Neural progenitor cell (in vitro differentiated cells): Measurements from ENCODE around the gene CTNNBL1.
"Not testable (repeated sequence)": the region's sequence is repeated elsewhere in the genome, so short reads cannot be mapped to it uniquely, and the experiment has no call there.

Experiments
- EZH2 ChIP-seq: fragments of 200-600 bp; sonication (generic); IDR thresholded peaks from 2 replicates; pipeline ENCODE4 v1.6.1; 2017; ENCODE audit warnings: antibody characterized with exemption, mild to moderate bottlenecking, moderate library complexity
- EZH2phosphoT487 ChIP-seq: fragments of 200-600 bp; sonication (generic); IDR thresholded peaks from 2 replicates; pipeline ENCODE4 v1.6.1; 2017; ENCODE audit warnings: antibody characterized with exemption
- TF ChIP-seq, protein P1 (sequence below): fragments of 200-600 bp; sonication (generic); IDR thresholded peaks from 2 replicates; pipeline ENCODE4 v1.5.1; 2017; ENCODE audit warnings: antibody characterized with exemption, mild to moderate bottlenecking

DNA sequence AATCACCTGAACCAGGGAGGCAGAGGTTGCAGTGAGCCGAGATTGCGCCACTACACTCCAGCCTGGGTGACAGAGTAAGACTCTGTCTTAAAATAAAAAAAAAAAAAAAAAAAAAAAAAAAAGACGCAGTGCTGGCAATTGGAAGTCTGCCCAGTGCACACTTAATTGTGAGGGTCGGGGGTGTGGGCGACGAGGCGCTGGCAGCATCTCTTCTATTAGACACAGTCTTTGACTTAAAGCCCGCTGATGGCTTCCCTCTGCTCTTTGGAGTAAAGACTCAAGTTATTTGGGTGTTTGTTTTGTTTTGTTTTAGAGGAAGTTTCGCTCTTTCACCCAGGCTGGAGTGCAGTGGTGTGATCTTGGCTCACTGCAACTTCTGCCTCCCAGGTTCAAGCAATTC is 10.7 kb upstream of the CTNNBL1 start:
- TF ChIP-seq, protein P1, sequence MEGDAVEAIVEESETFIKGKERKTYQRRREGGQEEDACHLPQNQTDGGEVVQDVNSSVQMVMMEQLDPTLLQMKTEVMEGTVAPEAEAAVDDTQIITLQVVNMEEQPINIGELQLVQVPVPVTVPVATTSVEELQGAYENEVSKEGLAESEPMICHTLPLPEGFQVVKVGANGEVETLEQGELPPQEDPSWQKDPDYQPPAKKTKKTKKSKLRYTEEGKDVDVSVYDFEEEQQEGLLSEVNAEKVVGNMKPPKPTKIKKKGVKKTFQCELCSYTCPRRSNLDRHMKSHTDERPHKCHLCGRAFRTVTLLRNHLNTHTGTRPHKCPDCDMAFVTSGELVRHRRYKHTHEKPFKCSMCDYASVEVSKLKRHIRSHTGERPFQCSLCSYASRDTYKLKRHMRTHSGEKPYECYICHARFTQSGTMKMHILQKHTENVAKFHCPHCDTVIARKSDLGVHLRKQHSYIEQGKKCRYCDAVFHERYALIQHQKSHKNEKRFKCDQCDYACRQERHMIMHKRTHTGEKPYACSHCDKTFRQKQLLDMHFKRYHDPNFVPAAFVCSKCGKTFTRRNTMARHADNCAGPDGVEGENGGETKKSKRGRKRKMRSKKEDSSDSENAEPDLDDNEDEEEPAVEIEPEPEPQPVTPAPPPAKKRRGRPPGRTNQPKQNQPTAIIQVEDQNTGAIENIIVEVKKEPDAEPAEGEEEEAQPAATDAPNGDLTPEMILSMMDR: not testable (repeated sequence)
- TF ChIP-seq EZH2, EZH2phosphoT487: not testable (repeated sequence)
